Measurements from ENCODE around the gene ISG15.
"Not testable (repeated sequence)": the region's sequence is repeated elsewhere in the genome, so short reads cannot be mapped to it uniquely, and the experiment has no call there.

Gene ISG15

DNA sequence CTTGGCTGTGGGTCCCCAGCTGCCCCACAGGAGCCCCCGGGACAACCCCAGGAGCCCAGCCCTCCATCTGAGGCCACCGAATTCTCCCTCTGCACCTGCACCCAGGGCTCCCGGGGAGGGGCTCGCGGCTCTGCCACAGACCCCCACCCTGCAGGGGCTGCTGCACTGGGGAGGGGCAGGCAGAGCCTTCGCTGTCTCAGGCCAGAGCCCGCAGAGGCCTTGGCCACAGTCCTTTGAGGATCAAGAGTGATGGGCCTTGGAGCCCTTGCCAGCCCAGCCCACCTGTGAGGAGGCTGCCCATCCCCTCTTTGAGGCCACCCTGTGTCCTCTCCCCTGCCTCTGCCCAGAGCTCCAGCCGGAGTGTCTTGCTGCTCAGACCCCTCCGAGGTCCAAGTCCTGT is 37.9 kb upstream of the ISG15 start:
- TF ChIP-seq, protein P1, sequence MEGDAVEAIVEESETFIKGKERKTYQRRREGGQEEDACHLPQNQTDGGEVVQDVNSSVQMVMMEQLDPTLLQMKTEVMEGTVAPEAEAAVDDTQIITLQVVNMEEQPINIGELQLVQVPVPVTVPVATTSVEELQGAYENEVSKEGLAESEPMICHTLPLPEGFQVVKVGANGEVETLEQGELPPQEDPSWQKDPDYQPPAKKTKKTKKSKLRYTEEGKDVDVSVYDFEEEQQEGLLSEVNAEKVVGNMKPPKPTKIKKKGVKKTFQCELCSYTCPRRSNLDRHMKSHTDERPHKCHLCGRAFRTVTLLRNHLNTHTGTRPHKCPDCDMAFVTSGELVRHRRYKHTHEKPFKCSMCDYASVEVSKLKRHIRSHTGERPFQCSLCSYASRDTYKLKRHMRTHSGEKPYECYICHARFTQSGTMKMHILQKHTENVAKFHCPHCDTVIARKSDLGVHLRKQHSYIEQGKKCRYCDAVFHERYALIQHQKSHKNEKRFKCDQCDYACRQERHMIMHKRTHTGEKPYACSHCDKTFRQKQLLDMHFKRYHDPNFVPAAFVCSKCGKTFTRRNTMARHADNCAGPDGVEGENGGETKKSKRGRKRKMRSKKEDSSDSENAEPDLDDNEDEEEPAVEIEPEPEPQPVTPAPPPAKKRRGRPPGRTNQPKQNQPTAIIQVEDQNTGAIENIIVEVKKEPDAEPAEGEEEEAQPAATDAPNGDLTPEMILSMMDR (IDR thresholded peaks at IDR 0.05; ENCODE audit: low read depth, low read length), result no peak
- Histone ChIP-seq H3K9me3 (no peaks in the 10 kb centered on the region), H3K27me3 (peaks cover 22% of the 10 kb centered on the region), H3K4me1 (no peaks in the 10 kb centered on the region; the same call in 1 of the 2 replicates), H3K4me3 (ENCODE audit: low read depth, low read length) (no peak overlapping the region), H3K36me3 (no peaks in the 10 kb centered on the region)
- DNase-seq, result no peak

DNA sequence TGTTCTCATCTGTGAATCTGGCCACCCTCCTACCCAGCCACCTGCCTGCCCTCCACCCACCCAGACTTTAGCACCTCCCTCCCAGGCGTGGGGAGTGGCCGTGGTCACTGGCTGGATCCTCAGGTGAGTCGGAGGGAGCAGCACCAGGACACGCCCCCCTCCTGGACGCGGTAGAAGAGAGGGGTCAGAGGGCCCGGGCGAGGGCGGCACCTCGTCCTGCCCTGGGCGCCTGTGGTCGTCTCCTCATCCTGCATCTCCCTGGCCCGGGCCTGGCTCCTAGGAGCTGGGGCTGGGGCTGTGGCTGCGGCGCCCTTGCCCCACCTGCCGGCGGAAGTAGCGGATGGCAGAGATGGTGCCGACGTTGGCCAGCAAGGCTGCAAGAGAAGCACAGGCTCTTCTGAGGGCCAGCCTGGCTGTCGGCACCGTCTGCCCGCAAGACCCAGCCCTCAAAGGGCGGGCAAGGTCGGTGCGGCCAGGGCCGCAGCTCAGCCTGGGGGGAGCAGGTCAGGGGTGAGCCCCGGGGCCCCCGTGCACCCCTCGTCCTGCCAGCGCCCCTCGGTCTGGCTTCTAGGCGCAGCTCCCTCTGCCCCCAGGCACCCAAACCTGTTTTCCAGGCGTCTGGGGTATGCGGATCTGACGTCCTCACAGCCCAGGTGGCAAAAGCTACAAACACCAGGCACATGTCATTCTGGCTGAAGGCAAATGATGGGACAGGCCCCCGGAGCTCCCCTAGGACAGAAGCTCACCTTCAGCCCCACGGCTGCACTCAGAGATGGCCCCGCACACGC is 37.2 kb upstream of the ISG15 start:
- Histone ChIP-seq H3K9me3 (no peaks in the 10 kb centered on the region), H3K27me3 (peaks cover 23% of the 10 kb centered on the region), H3K4me3 (ENCODE audit: low read depth, low read length) (peak overlapping the region; percentile 49), H3K36me3 (no peaks in the 10 kb centered on the region), H3K4me1 (no peaks in the 10 kb centered on the region; the same call in 1 of the 2 replicates)
- DNase-seq, result peak; percentile 87
- TF ChIP-seq, protein P1 (IDR thresholded peaks at IDR 0.05; ENCODE audit: low read depth, low read length), result peak; percentile 64

DNA sequence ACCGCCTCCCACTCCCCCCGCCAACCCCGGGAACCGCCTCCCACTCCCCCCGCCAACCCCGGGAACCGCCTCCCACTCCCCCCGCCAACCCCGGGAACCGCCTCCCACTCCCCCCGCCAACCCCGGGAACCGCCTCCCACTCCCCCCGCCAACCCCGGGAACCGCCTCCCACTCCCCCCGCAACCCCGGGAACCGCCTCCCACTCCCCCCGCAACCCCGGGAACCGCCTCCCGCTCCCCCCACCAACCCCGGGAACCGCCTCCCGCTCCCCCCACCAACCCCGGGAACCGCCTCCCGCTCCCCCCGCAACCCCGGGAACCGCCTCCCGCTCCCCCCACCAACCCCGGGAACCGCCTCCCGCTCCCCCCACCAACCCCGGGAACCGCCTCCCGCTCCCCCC is 36.5 kb upstream of the ISG15 start:
- not testable (repeated sequence) for H3K9me3 ChIP-seq; H3K4me3 ChIP-seq (ENCODE audit: low read depth, low read length); H3K36me3 ChIP-seq; H3K4me1 ChIP-seq
- peaks cover 25% of the 10 kb centered on the region for H3K27me3 ChIP-seq
- peak; percentile 39 for DNase-seq

DNA sequence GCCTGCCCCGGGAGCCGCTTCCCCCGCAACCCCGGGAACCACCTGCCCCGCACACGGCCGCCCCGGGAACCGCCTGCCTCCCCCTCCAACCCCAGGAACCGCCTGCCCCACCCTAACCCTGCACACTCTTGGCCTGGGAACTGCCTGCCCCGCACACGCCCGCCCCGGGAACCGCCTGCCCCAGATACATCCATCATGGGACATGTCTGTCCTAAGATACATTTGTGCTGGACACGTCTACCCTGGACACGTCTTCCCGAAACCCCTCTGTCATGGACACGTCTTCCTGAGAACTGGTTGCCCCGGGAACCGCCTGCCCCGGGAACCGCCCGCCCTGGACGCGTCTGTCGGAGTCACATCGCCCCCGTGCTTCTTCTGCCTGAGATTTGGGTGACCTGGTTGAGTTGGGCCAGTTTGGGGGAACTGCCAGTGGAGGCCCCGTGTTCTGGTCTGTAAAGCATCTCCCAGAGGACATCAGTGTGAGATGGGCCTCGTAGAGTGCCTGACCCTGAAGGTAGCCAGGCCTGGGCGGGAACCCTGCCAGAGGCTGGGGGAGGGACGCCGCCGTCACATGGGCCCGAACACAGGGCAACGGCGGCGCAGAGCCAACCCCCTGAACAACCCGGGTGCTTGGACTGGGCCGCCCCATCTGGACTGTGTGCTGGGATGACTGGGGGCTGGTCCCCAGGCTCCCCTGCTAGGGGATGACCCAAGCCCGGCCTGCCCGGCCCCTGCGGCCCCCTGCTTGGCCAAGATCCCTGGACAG is 35.0 kb upstream of the ISG15 start:
- TF ChIP-seq, protein P1 (IDR thresholded peaks at IDR 0.05; ENCODE audit: low read depth, low read length), result no peak
- no peak for DNase-seq
- no peak overlapping the region for H3K4me3 ChIP-seq (ENCODE audit: low read depth, low read length)

DNA sequence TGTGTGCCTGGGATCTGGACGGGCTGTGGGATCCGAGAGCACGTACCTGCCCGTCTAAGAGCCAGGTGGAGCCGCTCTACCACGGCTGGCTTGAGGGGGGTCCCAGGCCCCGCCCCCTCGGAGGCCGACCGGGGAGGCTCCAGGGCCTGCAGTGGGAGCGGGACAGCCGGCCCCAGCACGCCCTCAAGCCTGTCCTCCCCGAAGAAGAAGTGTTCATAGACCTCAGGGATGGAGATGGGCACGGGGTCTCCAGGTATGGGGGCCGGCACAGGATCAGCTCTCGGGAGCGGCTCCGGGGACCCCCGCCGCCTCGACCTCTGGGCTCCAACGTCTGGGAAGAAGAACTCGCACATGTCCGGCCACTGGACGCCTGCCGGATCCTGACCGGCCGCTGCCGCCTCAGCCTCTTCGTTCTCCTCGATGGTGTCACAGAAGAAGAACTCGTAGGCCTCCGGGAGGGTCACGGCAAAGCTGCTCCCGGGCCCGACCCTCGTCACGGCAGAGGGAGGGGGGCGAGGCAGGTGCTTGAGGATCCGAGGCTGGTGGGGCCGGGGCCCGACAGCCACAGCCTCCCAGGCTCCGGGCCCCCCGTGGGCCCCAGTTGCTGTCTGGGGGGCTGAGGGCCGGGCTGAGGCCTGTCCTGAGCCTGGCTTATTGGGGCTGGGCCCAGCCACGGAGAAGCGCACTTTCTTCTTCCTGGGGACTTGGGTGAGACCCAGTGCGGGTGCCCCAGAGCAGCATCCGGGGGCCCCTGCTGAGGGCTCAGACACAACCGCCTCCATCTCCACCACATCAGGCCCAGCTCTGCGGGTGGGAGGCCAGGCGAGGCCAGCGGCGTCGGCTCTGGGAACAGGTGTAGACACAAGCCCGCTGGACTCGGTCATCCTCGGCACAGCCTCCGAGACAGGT is 34.2 kb upstream of the ISG15 start:
- H3K4me3 ChIP-seq (ENCODE audit: low read depth, low read length), result no peak overlapping the region
- H3K4me1 ChIP-seq, result no peaks in the 10 kb centered on the region; the same call in 1 of the 2 replicates
- no peaks in the 10 kb centered on the region for H3K36me3 ChIP-seq
- H3K9me3 ChIP-seq, result no peaks in the 10 kb centered on the region
- DNase-seq, result no peak
- TF ChIP-seq, protein P1 (IDR thresholded peaks at IDR 0.05; ENCODE audit: low read depth, low read length), result no peak
- H3K27me3 ChIP-seq, result peaks cover 40% of the 10 kb centered on the region

More for the DNA sequence above, 35.0 kb upstream of the ISG15 start:
- H3K9me3 ChIP-seq, result no peaks in the 10 kb centered on the region
- no peaks in the 10 kb centered on the region for H3K36me3 ChIP-seq
- no peaks in the 10 kb centered on the region; the same call in 1 of the 2 replicates for H3K4me1 ChIP-seq
- peaks cover 33% of the 10 kb centered on the region for H3K27me3 ChIP-seq

DNA sequence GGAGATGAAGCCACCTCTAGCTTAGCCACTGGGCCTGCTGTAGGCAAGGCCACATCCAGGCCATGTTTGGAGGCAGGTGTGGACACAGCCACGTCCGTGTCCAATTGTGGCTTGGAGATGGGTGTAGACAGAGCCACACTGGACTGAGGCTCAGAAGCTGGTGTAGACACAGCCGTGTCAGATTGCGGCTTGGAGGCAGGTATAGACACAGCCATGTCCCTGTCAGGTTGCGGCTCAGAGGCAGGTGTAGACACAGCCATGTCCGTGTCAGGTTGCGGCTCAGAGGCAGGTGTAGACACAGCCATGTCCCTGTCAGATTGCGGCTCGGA is 33.6 kb upstream of the ISG15 start:
- TF ChIP-seq, protein P1 (IDR thresholded peaks at IDR 0.05; ENCODE audit: low read depth, low read length), result no peak
- Histone ChIP-seq H3K36me3 (no peaks in the 10 kb centered on the region), H3K27me3 (peaks cover 42% of the 10 kb centered on the region), H3K9me3 (no peaks in the 10 kb centered on the region), H3K4me1 (no peaks in the 10 kb centered on the region; the same call in 1 of the 2 replicates), H3K4me3 (ENCODE audit: low read depth, low read length) (no peak overlapping the region)
- no peak for DNase-seq

Measured in BE2C (cell line).